Eye (tissue), 1 donor: ENCODE results near the gene TMEM131.
"Not testable (repeated sequence)": the region's sequence is repeated elsewhere in the genome, so short reads cannot be mapped to it uniquely, and the experiment has no call there.

Source experiments
- DNase-seq: peaks from one replicate; pipeline ENCODE4 v3.0.0-alpha.2; 2015

TMEM131 gene

GRCh38 chr2:97985998-97986397, 9.8 kb downstream of the TMEM131 start:
- no peak for DNase-seq

- DNase-seq: peak; percentile 8
These were observed 12.1 kb downstream of the TMEM131 start for GRCh38 chr2:97983698-97984097.

- peak; percentile 35 for DNase-seq
These were observed 12.6 kb downstream of the TMEM131 start for GRCh38 chr2:97983134-97983533.

GRCh38 chr2:97982621-97983020, 13.1 kb downstream of the TMEM131 start:
- DNase-seq: peak; percentile 6

- DNase-seq: no peak
These were observed 13.8 kb downstream of the TMEM131 start for GRCh38 chr2:97981961-97982360.

GRCh38 chr2:97979904-97980303, 15.8 kb downstream of the TMEM131 start:
- DNase-seq: no peak

- DNase-seq: no peak
These were observed 21.3 kb downstream of the TMEM131 start for GRCh38 chr2:97974471-97974870.

- DNase-seq: no peak
These were observed 25.3 kb downstream of the TMEM131 start for GRCh38 chr2:97970293-97971060.

- no peak for DNase-seq
These were observed 26.4 kb downstream of the TMEM131 start for GRCh38 chr2:97969081-97970067.

- DNase-seq: no peak
These were observed 27.7 kb downstream of the TMEM131 start for GRCh38 chr2:97967931-97968627.

GRCh38 chr2:97967216-97967592, 28.5 kb downstream of the TMEM131 start:
- DNase-seq: no peak

GRCh38 chr2:97966545-97967215, 29.1 kb downstream of the TMEM131 start:
- DNase-seq: no peak

GRCh38 chr2:97965116-97965515, 30.6 kb downstream of the TMEM131 start:
- no peak for DNase-seq

- no peak for DNase-seq
These were observed 31.9 kb downstream of the TMEM131 start for GRCh38 chr2:97963880-97964279.

GRCh38 chr2:97963079-97963406, 32.7 kb downstream of the TMEM131 start:
- no peak for DNase-seq

- no peak for DNase-seq
These were observed 34.2 kb downstream of the TMEM131 start for GRCh38 chr2:97961534-97961933.

- no peak for DNase-seq
These were observed 37.6 kb downstream of the TMEM131 start for GRCh38 chr2:97958184-97958583.

- no peak for DNase-seq
These were observed 38.1 kb downstream of the TMEM131 start for GRCh38 chr2:97957432-97958183.

GRCh38 chr2:97956753-97957152, 39.0 kb downstream of the TMEM131 start:
- not testable (repeated sequence) for DNase-seq

GRCh38 chr2:97953853-97954252, 41.9 kb downstream of the TMEM131 start:
- no peak for DNase-seq

- DNase-seq: no peak
These were observed 43.4 kb downstream of the TMEM131 start for GRCh38 chr2:97952357-97952756.

- no peak for DNase-seq
These were observed 44.5 kb downstream of the TMEM131 start for GRCh38 chr2:97951155-97951680.
